ENCODE data around the gene NHLH2. TPM values are rescaled to one million over a fixed set of nuclear protein-coding genes. Genes with fewer than 3 reads are reported as not detected.

NHLH2 gene
- total RNA-seq, 3 donors from 2014 or later = not detected

GRCh38 chr1:115854005-115854404 lies 13.1 kb upstream of the NHLH2 start:
- H3K27me3 Mint-ChIP-seq (ENCODE audit: low read depth) = peaks cover 33% of the 10 kb centered on the region

DNA sequence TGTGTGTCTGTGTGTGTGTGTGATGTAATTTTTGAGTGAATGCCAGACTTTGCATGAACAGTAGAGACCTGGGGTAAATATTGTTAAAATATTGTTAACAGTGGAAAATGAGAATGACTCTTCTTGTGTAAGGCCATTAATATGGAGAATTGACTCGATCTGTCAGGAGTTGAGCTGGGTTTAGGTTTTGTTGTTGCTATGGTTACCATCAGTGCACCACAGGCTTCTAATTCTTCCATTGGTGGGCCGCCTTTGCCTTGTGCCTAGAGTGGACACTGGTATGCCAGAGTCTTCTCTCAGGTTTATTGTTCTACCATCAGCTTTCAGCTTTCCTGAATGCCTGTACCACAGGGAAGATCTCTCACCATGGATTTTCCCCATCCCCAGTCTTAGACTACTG lies 10.0 kb upstream of the NHLH2 start:
- no peak overlapping the region for H3K4me3 Mint-ChIP-seq

More at GRCh38 chr1:115854005-115854404, 13.1 kb upstream of the NHLH2 start:
- Mint-ChIP-seq H3K9me3 (peaks cover 14% of the 10 kb centered on the region), H3K4me3 (no peak overlapping the region), H3K4me1 (ENCODE audit: low read depth) (no peaks in the 10 kb centered on the region), H3K36me3 (ENCODE audit: insufficient read depth) (no peaks in the 10 kb centered on the region)
- ATAC-seq (no peak), DNase-seq (no peak)

DNA sequence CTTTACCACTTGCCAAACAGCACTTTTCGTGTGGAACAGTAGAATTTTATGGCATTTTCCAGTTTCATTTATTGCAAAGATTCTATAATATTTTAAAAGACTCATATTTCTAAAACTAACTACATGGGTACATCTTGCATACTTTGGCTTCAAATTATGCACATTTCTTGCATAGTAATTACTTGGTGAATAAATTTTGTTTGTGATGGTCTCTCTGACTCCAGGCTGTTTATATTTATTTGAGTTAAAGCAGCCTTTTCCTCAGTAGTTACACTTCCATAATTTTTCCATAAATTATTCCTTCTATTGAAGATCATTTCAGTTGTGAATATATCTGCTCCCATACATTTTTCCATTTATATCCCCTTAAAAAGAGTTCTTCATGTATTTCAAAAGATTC lies 6.9 kb upstream of the NHLH2 start:
- H3K9me3 Mint-ChIP-seq = peaks cover 13% of the 10 kb centered on the region
- H3K4me3 Mint-ChIP-seq = no peak overlapping the region
- ATAC-seq = no peak
- peaks cover 33% of the 10 kb centered on the region for H3K27me3 Mint-ChIP-seq (ENCODE audit: low read depth)
- H3K36me3 Mint-ChIP-seq (ENCODE audit: insufficient read depth) = no peaks in the 10 kb centered on the region
- no peak for DNase-seq
- H3K4me1 Mint-ChIP-seq (ENCODE audit: low read depth) = no peaks in the 10 kb centered on the region

More for the DNA sequence above, 10.0 kb upstream of the NHLH2 start:
- ATAC-seq = no peak
- no peaks in the 10 kb centered on the region for H3K36me3 Mint-ChIP-seq (ENCODE audit: insufficient read depth)
- DNase-seq = no peak
- H3K4me1 Mint-ChIP-seq (ENCODE audit: low read depth) = no peaks in the 10 kb centered on the region
- H3K27me3 Mint-ChIP-seq (ENCODE audit: low read depth) = peaks cover 22% of the 10 kb centered on the region
- peaks cover 14% of the 10 kb centered on the region for H3K9me3 Mint-ChIP-seq

DNA sequence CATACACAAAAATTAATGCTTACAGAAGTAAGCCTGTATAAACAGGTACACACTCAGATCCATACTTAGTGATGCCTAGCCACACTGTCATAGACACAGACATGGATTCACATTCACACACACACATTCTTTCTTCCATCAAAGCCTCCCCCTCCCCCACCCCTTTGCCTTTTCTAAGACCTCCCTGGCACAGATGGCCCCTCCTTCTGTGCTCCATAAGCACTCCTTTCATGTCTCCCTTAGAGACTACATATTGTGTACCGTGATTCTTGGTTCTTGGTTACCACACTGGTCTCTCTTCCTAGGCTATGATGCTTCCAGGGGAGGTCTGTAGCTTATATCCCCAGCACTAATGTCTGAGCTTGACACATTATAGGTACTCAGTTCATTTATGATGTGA lies 2.0 kb upstream of the NHLH2 start:
- H3K4me3 Mint-ChIP-seq = no peak overlapping the region
- ATAC-seq (no peak), DNase-seq (no peak)
- peaks cover 49% of the 10 kb centered on the region for H3K27me3 Mint-ChIP-seq (ENCODE audit: low read depth)
- H3K4me1 Mint-ChIP-seq (ENCODE audit: low read depth) = peaks cover 6% of the 10 kb centered on the region
- H3K9me3 Mint-ChIP-seq = no peaks in the 10 kb centered on the region
- H3K36me3 Mint-ChIP-seq (ENCODE audit: insufficient read depth) = no peaks in the 10 kb centered on the region

- DNase-seq (no peak), ATAC-seq (peak in 1 of 2 donors; percentile 17)
- Mint-ChIP-seq H3K27me3 (ENCODE audit: low read depth) (peaks cover 58% of the 10 kb centered on the region), H3K9me3 (no peaks in the 10 kb centered on the region), H3K36me3 (ENCODE audit: insufficient read depth) (no peaks in the 10 kb centered on the region), H3K4me3 (no peak overlapping the region), H3K4me1 (ENCODE audit: low read depth) (peaks cover 6% of the 10 kb centered on the region)
Measured at GRCh38 chr1:115839679-115840237, 1.2 kb downstream of the NHLH2 start.

DNA sequence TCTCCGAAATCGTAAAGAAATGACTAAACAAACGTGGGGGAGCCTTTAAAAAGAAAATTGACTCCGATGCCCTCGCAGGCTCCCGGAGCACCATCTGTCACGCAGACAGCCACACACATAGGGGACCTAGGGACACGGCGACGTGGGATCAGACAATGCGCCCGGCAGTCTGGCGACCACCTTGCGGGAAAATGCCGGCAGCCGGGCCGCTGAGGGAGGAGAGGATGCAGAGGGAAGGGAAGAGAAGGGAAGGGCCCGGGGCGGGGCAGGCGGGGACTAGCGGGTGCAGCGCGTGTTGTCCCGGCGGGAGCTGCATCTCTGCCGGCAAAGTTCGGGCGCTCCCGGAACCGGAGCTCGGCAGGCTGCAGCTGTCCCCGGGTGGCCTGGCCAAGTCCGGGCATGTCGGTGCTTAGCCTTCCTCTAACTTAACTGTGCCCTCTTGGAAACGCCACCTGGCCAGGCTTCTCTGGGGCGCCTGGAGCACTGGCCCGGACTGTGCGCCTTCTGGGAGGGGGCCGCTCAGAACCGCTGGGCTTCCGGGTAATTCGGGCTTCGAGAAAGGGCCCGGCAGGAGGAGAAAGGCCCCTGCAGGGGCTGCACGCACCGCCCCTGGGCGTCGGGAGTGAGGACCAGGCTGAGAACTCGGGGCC lies 1.8 kb downstream of the NHLH2 start:
- Mint-ChIP-seq H3K4me1 (ENCODE audit: low read depth) (peaks cover 6% of the 10 kb centered on the region), H3K27me3 (ENCODE audit: low read depth) (peaks cover 55% of the 10 kb centered on the region), H3K9me3 (no peaks in the 10 kb centered on the region), H3K4me3 (peak overlapping the region; percentile 55), H3K36me3 (ENCODE audit: insufficient read depth) (no peaks in the 10 kb centered on the region)
- ATAC-seq = peak; percentile 24 to 29
- DNase-seq = no peak

DNA sequence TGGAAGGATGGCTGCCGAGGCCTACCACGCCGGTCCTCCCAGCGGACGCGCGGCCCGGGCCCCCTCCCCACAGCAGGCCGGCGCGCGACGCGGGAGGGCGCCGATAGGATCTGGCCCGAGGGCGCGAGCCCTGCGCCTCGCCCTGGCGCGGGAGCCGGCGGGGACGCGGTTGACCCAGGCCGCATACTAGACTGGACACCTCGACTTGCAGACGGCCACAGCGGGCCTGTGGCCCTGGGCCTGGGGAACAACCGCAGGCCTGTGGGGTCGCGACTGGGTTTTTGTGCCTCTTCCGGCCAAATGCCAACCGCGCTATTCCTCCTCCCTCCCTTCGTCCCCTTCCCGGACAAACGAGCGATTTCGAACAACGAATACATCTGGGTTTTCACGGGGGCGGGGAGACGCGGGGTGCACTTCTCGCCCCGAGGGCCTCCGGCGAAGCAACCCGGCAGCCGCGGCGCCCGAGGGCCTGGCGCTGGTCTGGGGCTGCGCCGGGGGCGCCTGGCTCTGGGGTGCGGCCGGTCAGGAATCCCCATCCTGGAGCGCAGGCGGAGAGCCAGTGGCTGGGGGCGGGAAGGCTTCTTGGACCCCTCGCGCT lies 2.4 kb downstream of the NHLH2 start:
- Mint-ChIP-seq H3K4me1 (ENCODE audit: low read depth) (peaks cover 6% of the 10 kb centered on the region), H3K9me3 (no peaks in the 10 kb centered on the region), H3K36me3 (ENCODE audit: insufficient read depth) (no peaks in the 10 kb centered on the region), H3K27me3 (ENCODE audit: low read depth) (peaks cover 53% of the 10 kb centered on the region), H3K4me3 (no peak overlapping the region)
- ATAC-seq = peak; percentile 11 to 55
- no peak for DNase-seq

GRCh38 chr1:115837740-115838421 lies 3.0 kb downstream of the NHLH2 start:
- DNase-seq = no peak
- H3K4me3 Mint-ChIP-seq = no peak overlapping the region
- ATAC-seq = peak in 1 of 2 donors; percentile 20
- no peaks in the 10 kb centered on the region for H3K36me3 Mint-ChIP-seq (ENCODE audit: insufficient read depth)
- no peaks in the 10 kb centered on the region for H3K9me3 Mint-ChIP-seq
- H3K4me1 Mint-ChIP-seq (ENCODE audit: low read depth) = peaks cover 6% of the 10 kb centered on the region
- H3K27me3 Mint-ChIP-seq (ENCODE audit: low read depth) = peaks cover 51% of the 10 kb centered on the region

DNA sequence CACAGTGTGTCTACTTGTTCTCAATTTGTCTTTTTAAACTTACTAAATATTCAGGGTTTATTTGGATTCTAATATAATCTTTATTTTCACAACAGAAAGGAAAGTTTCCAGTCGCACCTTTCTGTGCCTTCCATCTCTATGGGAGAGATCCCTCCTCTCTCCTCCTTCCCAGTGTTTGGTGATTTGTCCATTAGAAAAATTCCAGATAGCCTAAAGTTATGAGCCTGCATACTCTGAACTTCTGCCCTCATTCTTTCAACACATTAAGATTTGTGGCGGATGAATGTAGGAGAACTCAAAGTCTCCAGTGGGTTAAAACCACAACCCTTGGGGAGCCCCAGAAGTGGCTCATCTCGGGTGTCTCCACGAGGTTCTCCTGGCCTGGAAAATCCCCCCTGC lies 3.6 kb downstream of the NHLH2 start:
- no peak for DNase-seq
- no peak overlapping the region for H3K4me3 Mint-ChIP-seq
- no peaks in the 10 kb centered on the region for H3K36me3 Mint-ChIP-seq (ENCODE audit: insufficient read depth)
- peaks cover 54% of the 10 kb centered on the region for H3K27me3 Mint-ChIP-seq (ENCODE audit: low read depth)
- ATAC-seq = no peak
- H3K9me3 Mint-ChIP-seq = no peaks in the 10 kb centered on the region
- peaks cover 6% of the 10 kb centered on the region for H3K4me1 Mint-ChIP-seq (ENCODE audit: low read depth)

DNA sequence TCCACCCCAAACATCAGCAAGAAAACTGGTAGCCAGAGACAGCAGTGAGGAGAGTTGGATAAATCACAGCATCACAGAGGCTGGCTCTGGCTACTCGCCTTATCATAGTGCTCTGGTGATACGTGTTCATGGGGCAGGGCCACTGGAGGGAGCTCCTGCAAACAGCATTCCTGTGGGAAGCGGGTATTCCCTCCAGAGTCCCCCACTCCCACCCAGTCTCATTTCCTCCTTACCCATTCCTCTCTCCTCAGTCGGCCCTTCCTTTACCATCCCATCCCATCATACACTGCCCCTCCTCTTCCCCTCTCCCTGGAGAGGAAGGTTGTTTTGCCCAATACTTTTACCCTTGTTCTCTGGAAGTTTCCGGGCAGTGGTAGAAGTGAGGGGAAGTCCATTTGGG lies 7.1 kb downstream of the NHLH2 start:
- Mint-ChIP-seq H3K4me1 (ENCODE audit: low read depth) (peaks cover 4% of the 10 kb centered on the region), H3K4me3 (no peak overlapping the region), H3K36me3 (ENCODE audit: insufficient read depth) (no peaks in the 10 kb centered on the region), H3K9me3 (no peaks in the 10 kb centered on the region), H3K27me3 (ENCODE audit: low read depth) (peaks cover 48% of the 10 kb centered on the region)
- ATAC-seq = no peak
- DNase-seq = no peak

GRCh38 chr1:115832651-115833050 lies 8.3 kb downstream of the NHLH2 start:
- ATAC-seq = no peak
- no peak overlapping the region for H3K4me3 Mint-ChIP-seq
- DNase-seq = no peak
- H3K27me3 Mint-ChIP-seq (ENCODE audit: low read depth) = peaks cover 52% of the 10 kb centered on the region
- H3K4me1 Mint-ChIP-seq (ENCODE audit: low read depth) = peaks cover 10% of the 10 kb centered on the region
- H3K9me3 Mint-ChIP-seq = no peaks in the 10 kb centered on the region
- no peaks in the 10 kb centered on the region for H3K36me3 Mint-ChIP-seq (ENCODE audit: insufficient read depth)

DNA sequence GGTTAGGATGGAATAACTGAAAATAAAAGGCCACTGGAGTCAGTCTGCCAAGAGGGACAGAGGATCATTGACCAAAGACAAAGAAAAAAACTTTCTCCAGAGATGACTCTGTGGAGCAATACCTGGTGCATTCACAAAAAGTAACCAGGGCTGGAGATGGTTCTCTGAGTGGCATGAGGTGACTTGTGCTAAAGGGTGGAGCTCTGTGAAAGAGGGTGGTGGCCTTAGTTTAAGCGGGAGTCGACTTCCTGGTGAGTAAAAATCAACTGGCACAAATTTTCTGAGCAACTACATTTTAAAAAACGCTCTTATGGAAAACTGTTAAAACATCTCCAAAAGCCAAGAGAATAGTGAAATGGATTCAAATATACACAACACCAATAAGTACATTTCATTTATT lies 10.0 kb downstream of the NHLH2 start:
- Mint-ChIP-seq H3K36me3 (ENCODE audit: insufficient read depth) (no peaks in the 10 kb centered on the region), H3K4me1 (ENCODE audit: low read depth) (peaks cover 10% of the 10 kb centered on the region), H3K4me3 (no peak overlapping the region), H3K27me3 (ENCODE audit: low read depth) (peaks cover 58% of the 10 kb centered on the region), H3K9me3 (no peaks in the 10 kb centered on the region)
- no peak for DNase-seq
- ATAC-seq = no peak

GRCh38 chr1:115829947-115830346 lies 11.0 kb downstream of the NHLH2 start:
- ATAC-seq (no peak), DNase-seq (no peak)
- Mint-ChIP-seq H3K4me3 (no peak overlapping the region), H3K27me3 (ENCODE audit: low read depth) (peaks cover 58% of the 10 kb centered on the region), H3K36me3 (ENCODE audit: insufficient read depth) (no peaks in the 10 kb centered on the region), H3K4me1 (ENCODE audit: low read depth) (peaks cover 10% of the 10 kb centered on the region), H3K9me3 (no peaks in the 10 kb centered on the region)

DNA sequence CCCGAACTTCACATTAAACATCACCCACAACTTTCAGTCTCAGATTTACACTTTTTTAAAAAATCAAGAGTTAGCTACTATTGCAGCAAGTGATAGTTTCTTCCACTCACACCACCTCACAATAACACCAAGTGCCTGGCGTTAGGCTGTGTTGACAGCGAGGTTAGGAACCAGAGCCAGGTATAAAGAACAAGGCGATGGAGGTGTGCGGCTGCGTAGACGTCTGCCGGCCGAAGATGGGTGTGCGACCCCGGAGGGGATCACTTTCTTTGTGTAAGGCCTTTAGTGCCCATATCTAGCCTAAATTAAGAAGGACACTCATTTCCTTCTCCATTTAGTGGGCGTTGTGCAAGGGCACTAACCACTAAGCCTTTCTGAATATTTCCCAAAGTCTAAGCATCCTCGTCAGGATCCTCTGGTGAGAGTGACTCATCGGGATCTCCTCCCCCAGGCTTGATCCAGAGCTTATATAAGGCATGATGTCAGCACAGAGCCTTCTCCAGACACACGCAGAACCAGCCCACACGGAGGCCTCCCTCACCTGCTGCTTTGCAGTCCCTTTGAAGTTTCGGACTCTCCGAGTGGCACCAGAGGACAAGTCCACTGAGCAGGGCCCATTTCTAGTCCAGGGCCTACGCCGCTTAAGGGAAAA lies 11.8 kb downstream of the NHLH2 start:
- H3K9me3 Mint-ChIP-seq = no peaks in the 10 kb centered on the region
- DNase-seq = no peak
- peak overlapping the region; percentile 46 for H3K4me3 Mint-ChIP-seq
- peaks cover 10% of the 10 kb centered on the region for H3K4me1 Mint-ChIP-seq (ENCODE audit: low read depth)
- ATAC-seq = no peak
- H3K27me3 Mint-ChIP-seq (ENCODE audit: low read depth) = peaks cover 54% of the 10 kb centered on the region
- no peaks in the 10 kb centered on the region for H3K36me3 Mint-ChIP-seq (ENCODE audit: insufficient read depth)

Data from activated T-cell treated with anti-CD3 and anti-CD28 coated beads, Interleukin-2, amount 50 U/mL, for 4 hours (primary cell).